Ishikawa (cell line): ENCODE data around the gene CD101.

ENCODE experiments used
- CEBPB ChIP-seq: IDR thresholded peaks from 2 replicates; pipeline ENCODE4 v1.6.1; 2012
- CREB1 ChIP-seq: IDR thresholded peaks from 2 replicates; pipeline ENCODE4 v1.6.1; 2012; ENCODE audit warnings: low read depth
- EGR1 ChIP-seq: IDR thresholded peaks from 2 replicates; pipeline ENCODE4 v1.6.1; 2012
- EP300 ChIP-seq: IDR thresholded peaks from 2 replicates; pipeline ENCODE4 v1.6.1; 2012; ENCODE audit warnings: borderline replicate concordance
- FOXM1 ChIP-seq: IDR thresholded peaks from 2 replicates; pipeline ENCODE4 v1.6.1; 2012; ENCODE audit warnings: low read depth, borderline replicate concordance
- NFIC ChIP-seq: IDR thresholded peaks from 2 replicates; pipeline ENCODE4 v1.6.1; 2012
- RAD21 ChIP-seq: IDR thresholded peaks from 2 replicates; pipeline ENCODE4 v1.6.1; 2012; ENCODE audit warnings: low read depth
- TAF1 ChIP-seq: IDR thresholded peaks from 2 replicates; pipeline ENCODE4 v1.6.1; 2012; ENCODE audit warnings: low read depth, mild to moderate bottlenecking
- TCF12 ChIP-seq: IDR thresholded peaks from 2 replicates; pipeline ENCODE4 v1.6.1; 2012; ENCODE audit warnings: low read depth
- TEAD4 ChIP-seq: IDR thresholded peaks from 2 replicates; pipeline ENCODE4 v1.6.1; 2012
- YY1 ChIP-seq: IDR thresholded peaks from 2 replicates; pipeline ENCODE4 v1.6.1; 2012; ENCODE audit warnings: low read depth
- ZBTB7A ChIP-seq: IDR thresholded peaks from 2 replicates; pipeline ENCODE4 v1.6.1; 2012; ENCODE audit warnings: low read depth
- TF ChIP-seq, protein P1 (sequence below): IDR thresholded peaks from 2 replicates; pipeline ENCODE4 v1.6.1; 2012
- TF ChIP-seq, protein P2 (sequence below): IDR thresholded peaks from 2 replicates; pipeline ENCODE4 v1.6.1; 2012; ENCODE audit warnings: low read depth, mild to moderate bottlenecking
- TF ChIP-seq, protein P3 (sequence below): IDR thresholded peaks from 2 replicates; pipeline ENCODE4 v1.6.1; 2012

CD101 gene

DNA sequence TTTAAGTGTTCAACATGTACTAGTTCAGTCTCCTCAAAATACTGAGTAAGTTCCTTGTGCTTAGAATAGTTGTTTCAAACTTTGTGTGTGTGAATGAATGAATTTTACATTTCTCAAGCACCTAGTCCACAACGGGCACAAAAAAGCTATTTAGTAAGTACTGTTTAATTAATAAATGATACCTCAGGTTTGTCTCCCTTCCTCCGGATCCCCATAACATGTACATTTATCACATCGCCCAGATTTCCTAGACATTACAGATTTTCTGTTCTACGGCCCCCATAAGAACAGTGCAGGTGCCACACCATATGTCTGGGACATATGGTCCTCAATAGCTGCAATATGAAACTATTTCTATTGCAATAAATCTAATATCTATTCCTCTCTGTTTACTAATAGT, 57.2 kb downstream of the CD101 start:
- TF ChIP-seq TEAD4, result no peak
- TF ChIP-seq TCF12, result no peak
- TF ChIP-seq, protein P1, sequence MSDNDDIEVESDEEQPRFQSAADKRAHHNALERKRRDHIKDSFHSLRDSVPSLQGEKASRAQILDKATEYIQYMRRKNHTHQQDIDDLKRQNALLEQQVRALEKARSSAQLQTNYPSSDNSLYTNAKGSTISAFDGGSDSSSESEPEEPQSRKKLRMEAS, result no peak
- no peak for TF ChIP-seq YY1
- TF ChIP-seq EP300, result no peak
- no peak for TF ChIP-seq EGR1
- TF ChIP-seq, protein P2, sequence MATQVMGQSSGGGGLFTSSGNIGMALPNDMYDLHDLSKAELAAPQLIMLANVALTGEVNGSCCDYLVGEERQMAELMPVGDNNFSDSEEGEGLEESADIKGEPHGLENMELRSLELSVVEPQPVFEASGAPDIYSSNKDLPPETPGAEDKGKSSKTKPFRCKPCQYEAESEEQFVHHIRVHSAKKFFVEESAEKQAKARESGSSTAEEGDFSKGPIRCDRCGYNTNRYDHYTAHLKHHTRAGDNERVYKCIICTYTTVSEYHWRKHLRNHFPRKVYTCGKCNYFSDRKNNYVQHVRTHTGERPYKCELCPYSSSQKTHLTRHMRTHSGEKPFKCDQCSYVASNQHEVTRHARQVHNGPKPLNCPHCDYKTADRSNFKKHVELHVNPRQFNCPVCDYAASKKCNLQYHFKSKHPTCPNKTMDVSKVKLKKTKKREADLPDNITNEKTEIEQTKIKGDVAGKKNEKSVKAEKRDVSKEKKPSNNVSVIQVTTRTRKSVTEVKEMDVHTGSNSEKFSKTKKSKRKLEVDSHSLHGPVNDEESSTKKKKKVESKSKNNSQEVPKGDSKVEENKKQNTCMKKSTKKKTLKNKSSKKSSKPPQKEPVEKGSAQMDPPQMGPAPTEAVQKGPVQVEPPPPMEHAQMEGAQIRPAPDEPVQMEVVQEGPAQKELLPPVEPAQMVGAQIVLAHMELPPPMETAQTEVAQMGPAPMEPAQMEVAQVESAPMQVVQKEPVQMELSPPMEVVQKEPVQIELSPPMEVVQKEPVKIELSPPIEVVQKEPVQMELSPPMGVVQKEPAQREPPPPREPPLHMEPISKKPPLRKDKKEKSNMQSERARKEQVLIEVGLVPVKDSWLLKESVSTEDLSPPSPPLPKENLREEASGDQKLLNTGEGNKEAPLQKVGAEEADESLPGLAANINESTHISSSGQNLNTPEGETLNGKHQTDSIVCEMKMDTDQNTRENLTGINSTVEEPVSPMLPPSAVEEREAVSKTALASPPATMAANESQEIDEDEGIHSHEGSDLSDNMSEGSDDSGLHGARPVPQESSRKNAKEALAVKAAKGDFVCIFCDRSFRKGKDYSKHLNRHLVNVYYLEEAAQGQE, result no peak
- TF ChIP-seq FOXM1, result no peak
- no peak for TF ChIP-seq TAF1
- no peak for TF ChIP-seq NFIC
- no peak for TF ChIP-seq ZBTB7A
- TF ChIP-seq CEBPB, result no peak
- no peak for TF ChIP-seq CREB1
- TF ChIP-seq, protein P3, sequence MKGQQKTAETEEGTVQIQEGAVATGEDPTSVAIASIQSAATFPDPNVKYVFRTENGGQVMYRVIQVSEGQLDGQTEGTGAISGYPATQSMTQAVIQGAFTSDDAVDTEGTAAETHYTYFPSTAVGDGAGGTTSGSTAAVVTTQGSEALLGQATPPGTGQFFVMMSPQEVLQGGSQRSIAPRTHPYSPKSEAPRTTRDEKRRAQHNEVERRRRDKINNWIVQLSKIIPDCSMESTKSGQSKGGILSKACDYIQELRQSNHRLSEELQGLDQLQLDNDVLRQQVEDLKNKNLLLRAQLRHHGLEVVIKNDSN, result no peak
- no peak for TF ChIP-seq RAD21

DNA sequence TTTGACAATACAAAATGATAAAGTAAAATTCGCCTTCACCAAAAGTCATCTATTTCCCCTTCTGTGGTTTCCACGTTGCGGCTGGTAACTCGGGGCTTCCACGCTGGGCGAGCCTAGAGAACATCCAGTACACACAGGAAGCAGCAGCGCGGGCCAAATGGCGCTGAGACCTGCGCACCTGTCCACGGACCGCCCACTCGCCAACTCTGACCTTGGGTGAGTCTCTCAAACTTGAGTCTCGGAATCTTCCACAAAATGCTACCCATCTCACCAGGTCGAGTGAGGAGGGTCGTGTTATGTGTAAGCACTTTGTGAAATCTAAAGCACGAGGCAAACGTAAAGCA, 57.7 kb downstream of the CD101 start:
- peak; percentile 77 for TF ChIP-seq YY1
- no peak for TF ChIP-seq EP300
- TF ChIP-seq EGR1, result peak; percentile 48
- 0 out of 2 replicates have a peak, but pooled peaks have one; percentile 17 for TF ChIP-seq NFIC
- peak; percentile 80 for TF ChIP-seq TAF1

DNA sequence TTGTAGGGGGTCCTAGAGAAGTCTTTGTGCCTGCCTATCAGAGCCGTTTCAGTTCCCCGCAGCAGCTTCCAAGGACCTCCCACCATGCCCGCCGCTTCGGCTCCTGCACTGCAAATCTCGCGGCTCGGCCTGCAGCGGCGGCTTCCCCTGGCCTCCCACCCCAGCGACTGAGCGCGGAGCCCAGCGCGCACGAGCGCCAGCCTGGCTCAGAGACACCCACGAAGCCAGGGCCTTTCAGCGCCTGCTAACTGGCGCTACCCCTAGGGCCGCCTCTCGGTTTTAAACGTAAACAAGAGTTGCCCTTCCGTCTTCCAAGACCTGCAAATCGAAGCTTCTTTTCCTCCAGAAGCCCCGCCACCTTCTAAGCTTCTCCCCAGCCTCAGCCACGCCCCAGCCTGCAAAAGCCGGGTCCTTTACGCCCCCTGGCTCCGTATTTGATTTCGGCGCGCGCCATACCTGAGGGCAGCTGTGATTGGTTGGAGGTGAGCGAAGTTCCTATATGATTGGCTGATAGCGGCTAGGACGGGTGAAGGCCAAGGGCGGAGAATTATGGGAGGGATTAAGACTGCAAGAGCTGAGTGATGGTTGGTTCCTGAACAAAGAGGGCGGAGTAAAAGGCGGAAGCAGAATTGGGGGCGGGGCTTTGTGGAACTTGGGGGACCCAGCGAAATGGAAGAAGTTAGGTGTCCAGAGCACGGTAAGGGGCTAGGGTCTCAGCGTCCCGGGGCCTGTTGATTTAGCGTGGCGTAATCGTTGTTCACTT, 58.3 kb downstream of the CD101 start, which contains the start of gene TTF2:
Gene TTF2 (plus strand): TSS at position 649 of the 763 bp plus-strand sequence. CDS start 21 bp downstream, at position 670.
- TF ChIP-seq TAF1, result peak; percentile 63
- TF ChIP-seq CEBPB, result no peak; the same call in 1 of the 2 replicates
- peak; percentile 98 for TF ChIP-seq FOXM1
- no peak for TF ChIP-seq ZBTB7A
- no peak for TF ChIP-seq TEAD4
- TF ChIP-seq YY1, result 0 out of 2 replicates have a peak, but pooled peaks have one; percentile 7
- no peak for TF ChIP-seq EGR1
- TF ChIP-seq RAD21, result no peak
- TF ChIP-seq, protein P2, result no peak
- TF ChIP-seq TCF12, result no peak; the same call in 1 of the 2 replicates
- no peak for TF ChIP-seq EP300
- TF ChIP-seq, protein P1, result peak; percentile 49; the same call in 1 of the 2 replicates
- TF ChIP-seq NFIC, result no peak
- peak; percentile 50; the same call in 1 of the 2 replicates for TF ChIP-seq CREB1
- TF ChIP-seq, protein P3, result no peak

DNA sequence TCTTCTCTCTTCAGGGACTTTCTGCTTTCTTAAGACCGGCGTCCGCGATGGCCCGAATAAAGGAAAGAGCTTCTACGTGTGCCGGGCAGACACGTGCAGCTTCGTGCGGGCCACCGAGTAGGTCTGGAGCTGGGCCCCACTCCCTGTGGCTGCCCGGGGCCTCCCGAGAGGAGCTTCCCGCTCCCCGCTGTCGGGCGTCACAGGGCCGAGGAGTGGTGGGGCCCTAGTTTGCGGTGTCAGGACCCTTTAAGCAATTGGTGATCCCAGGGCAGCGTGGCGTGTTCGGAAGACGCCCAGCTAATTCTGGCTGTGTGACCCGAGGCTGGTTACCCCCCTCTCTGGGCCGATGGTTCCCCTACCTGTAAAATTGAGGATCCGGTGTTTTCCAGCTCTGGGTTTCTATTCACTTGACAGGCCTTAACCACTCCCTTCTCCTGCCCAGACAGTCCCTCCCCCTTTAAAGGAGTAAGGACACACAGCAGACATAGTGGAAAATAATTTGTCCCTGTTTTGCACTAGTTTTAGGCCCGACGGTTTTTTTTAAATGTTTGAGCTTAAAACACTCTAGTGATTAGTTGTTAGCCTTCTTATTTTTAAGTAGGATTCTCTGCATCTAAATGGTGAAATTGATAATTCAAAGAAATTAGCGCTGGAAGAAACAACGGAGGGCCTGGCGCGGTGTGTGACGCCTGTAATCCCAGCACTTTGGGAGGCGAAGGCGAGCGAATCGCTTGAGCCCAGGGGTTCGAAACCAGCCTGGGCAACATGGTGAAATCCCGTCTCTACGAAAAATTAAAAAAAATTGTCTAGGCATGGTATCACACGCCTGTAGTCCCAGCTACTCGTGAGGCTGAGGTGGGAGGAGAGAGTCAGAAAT, 59.1 kb downstream of the CD101 start:
- no peak for TF ChIP-seq TEAD4
- TF ChIP-seq, protein P3, result no peak
- TF ChIP-seq, protein P1, result peak; percentile 85

DNA sequence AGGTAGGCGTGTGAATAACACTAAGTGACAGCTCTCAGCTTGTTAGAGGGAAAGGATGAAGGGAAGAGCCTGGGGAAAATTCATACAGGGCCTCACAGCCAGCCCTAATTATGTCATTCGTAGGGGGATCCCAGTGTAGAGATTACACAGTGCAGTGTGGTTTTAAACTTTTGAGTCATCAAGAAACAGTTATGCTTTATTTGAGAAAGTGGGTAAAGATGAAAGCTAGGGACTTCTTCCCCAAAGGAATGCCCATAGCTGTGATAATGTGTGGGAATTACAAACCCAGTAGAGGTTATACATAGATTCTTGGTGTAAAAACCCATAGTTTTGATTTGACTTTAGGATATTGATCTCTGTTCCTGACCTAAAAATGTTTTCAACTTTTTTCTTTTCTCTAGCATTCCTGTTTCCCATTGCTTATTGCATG, 60.4 kb downstream of the CD101 start:
- TF ChIP-seq RAD21 (no peak), CEBPB (no peak), TEAD4 (no peak), ZBTB7A (no peak), EGR1 (no peak), CREB1 (no peak), TCF12 (no peak), NFIC (no peak), YY1 (no peak), EP300 (no peak), TAF1 (no peak), FOXM1 (no peak)
- TF ChIP-seq, protein P2, result no peak
- TF ChIP-seq, protein P1, result no peak
- TF ChIP-seq, protein P3, result no peak
